ENCODE results near the gene GPR39.

- TF ChIP-seq CTCF (IDR thresholded peaks at IDR 0.05) (no peak), POLR2A (IDR thresholded peaks at IDR 0.05) (no peak), EP300 (IDR thresholded peaks at IDR 0.05) (no peak)
Observed at GRCh38 chr2:132677661-132678060, 261.1 kb downstream of the GPR39 start.

Measured in tibial nerve (tissue), 4 donors.